Measurements from ENCODE around the gene FIBP. TPM values are rescaled to one million over a fixed set of nuclear protein-coding genes. Genes with fewer than 3 reads are reported as not detected.

FIBP gene
- total RNA-seq, 4 donors from 2014 or later, result 33.2 to 74.3 (median 48.6) TPM

DNA sequence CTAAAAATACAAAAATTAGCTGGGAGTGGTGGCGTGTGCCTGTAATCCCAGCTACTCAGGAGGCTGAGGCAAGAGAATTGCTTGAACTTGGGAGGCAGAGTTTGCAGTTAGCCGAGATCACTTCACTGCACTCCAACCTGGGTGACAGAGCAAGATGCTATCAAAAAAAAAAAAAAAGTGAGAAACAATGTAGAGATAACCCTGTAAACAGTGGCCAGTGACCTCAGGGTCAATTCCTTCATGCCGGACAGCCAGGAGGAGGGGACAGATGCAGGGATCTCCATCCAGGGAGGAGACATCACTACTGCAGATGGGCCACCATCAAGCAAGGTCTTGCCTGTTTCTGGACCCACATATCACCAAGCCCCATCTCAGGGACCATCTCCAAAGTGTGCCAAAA is 40.5 kb downstream of the FIBP start:
- peaks cover 0 to 9% (median 3%) of the 10 kb centered on the region in 4 donors for H3K9me3 ChIP-seq
- 81% methylated on average over 3 of the region's 3 CpGs for WGBS
- H3K4me3 ChIP-seq, result no peak overlapping the region
- intact Hi-C loops (cut with DNase I), result no loop called here
- DNase-seq (ENCODE audit: extremely low spot score), result no peak
- no peaks in the 10 kb centered on the region for H3K27me3 ChIP-seq
- H3K4me1 ChIP-seq, result peaks cover 0 to 8% (median 2%) of the 10 kb centered on the region in 4 donors
- TF ChIP-seq EP300 (IDR thresholded peaks at IDR 0.05), result no peak
- no peak for TF ChIP-seq POLR2A (IDR thresholded peaks at IDR 0.05; ENCODE audit: low read depth)
- TF ChIP-seq, protein P1, sequence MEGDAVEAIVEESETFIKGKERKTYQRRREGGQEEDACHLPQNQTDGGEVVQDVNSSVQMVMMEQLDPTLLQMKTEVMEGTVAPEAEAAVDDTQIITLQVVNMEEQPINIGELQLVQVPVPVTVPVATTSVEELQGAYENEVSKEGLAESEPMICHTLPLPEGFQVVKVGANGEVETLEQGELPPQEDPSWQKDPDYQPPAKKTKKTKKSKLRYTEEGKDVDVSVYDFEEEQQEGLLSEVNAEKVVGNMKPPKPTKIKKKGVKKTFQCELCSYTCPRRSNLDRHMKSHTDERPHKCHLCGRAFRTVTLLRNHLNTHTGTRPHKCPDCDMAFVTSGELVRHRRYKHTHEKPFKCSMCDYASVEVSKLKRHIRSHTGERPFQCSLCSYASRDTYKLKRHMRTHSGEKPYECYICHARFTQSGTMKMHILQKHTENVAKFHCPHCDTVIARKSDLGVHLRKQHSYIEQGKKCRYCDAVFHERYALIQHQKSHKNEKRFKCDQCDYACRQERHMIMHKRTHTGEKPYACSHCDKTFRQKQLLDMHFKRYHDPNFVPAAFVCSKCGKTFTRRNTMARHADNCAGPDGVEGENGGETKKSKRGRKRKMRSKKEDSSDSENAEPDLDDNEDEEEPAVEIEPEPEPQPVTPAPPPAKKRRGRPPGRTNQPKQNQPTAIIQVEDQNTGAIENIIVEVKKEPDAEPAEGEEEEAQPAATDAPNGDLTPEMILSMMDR (IDR thresholded peaks at IDR 0.05), result no peak
- no peak for TF ChIP-seq POLR2AphosphoS5 (IDR thresholded peaks at IDR 0.05)
- H3K27ac ChIP-seq (replicated peaks in 1 of 4), result no peak overlapping the region
- H3K36me3 ChIP-seq, result peaks cover 0 to 25% (median 24%) of the 10 kb centered on the region in 4 donors

DNA sequence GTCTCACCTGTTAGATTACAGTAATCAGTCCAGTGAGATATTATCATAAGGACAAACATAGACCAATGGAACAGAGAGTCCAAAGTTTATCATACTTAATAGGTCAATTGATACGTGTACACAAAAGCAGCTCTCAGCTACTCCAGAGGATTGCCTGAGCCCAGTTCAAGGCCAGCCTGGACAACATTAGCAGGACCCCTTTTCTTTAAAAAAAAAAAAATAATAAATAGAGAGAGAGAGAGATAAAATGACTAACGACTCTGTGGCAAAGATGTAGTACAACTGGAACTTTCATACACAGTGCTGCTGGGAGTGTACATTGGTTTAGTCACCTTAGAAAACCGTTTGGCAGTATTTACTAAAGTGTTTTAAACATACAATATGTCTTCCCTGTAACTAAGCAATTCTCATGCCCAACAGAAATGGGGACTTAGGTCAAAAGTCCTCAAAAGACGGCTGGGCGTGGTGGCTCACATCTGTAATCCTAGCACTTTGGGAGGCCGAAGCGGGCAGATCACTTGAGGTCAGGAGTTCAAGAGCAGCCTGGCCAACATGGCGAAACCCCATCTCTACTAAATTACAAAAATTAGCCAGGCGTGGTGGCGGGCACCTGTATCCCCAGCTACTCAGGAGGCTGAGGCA is 43.9 kb downstream of the FIBP start:
- no peaks in the 10 kb centered on the region for H3K4me1 ChIP-seq
- intact Hi-C loops (cut with DNase I), result no loop called here
- whole genome bisulfite sequencing, result 91% methylated on average over 10 of the region's 10 CpGs
- DNase-seq (ENCODE audit: extremely low spot score), result no peak
- H3K27ac ChIP-seq (replicated peaks in 1 of 4), result no peak overlapping the region
- no peaks in the 10 kb centered on the region for H3K27me3 ChIP-seq
- no peaks in the 10 kb centered on the region for H3K9me3 ChIP-seq
- H3K4me3 ChIP-seq, result no peak overlapping the region
- TF ChIP-seq EP300 (IDR thresholded peaks at IDR 0.05), result no peak
- no peak for TF ChIP-seq POLR2A (IDR thresholded peaks at IDR 0.05; ENCODE audit: low read depth)
- no peak for TF ChIP-seq POLR2AphosphoS5 (IDR thresholded peaks at IDR 0.05)
- TF ChIP-seq, protein P1 (IDR thresholded peaks at IDR 0.05), result no peak
- no peaks in the 10 kb centered on the region for H3K36me3 ChIP-seq

DNA sequence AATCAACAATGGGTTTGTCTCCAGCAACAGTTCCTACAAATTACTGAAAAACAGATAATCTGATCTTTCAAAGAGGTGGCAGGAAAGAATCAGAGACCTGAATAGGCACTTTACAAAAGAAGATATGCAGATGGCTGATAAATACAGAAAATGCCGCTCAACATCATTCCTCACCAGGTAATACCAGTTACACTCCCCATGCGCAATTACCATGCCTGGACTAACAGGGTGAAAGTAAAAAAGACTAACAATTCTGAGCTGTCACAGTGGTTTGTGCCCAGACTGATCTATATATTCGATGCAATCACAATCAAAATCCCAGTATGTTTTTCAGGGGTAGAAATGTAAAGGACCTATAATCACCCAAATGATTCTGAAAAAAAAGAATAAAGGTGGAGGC is 44.5 kb downstream of the FIBP start:
- no peaks in the 10 kb centered on the region for H3K27me3 ChIP-seq
- WGBS, result 98% methylated on average over 3 of the region's 3 CpGs
- no peaks in the 10 kb centered on the region for H3K9me3 ChIP-seq
- no peak overlapping the region for H3K4me3 ChIP-seq
- no peak for DNase-seq (ENCODE audit: extremely low spot score)
- no peak overlapping the region for H3K27ac ChIP-seq (replicated peaks in 1 of 4)
- no peaks in the 10 kb centered on the region for H3K36me3 ChIP-seq
- H3K4me1 ChIP-seq, result no peaks in the 10 kb centered on the region
- intact Hi-C loops (cut with DNase I), result no loop called here
- TF ChIP-seq POLR2A (IDR thresholded peaks at IDR 0.05; ENCODE audit: low read depth) (no peak), EP300 (IDR thresholded peaks at IDR 0.05) (no peak), POLR2AphosphoS5 (IDR thresholded peaks at IDR 0.05) (no peak)
- TF ChIP-seq, protein P1 (IDR thresholded peaks at IDR 0.05), result no peak

DNA sequence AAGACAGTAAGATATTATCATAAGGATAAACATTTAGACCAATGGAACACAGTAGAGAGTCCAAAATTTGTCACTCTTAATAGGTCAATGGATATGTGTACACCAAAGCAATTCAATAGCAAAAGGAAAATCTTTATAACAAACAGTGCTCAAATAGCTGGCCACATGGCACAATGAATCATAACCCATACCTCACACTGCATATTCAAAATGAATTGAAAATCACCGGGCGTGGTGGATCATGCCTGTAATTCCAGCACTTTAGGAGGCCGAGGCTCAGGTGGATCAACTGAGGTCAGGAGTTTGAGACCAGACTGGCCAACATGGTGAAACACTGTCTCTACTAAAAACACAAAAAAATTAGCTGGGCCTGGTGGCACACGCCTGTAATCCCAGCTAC is 46.1 kb downstream of the FIBP start:
- 98% methylated on average over 4 of the region's 4 CpGs for WGBS
- Histone ChIP-seq H3K4me1 (no peaks in the 10 kb centered on the region), H3K36me3 (no peaks in the 10 kb centered on the region), H3K9me3 (no peaks in the 10 kb centered on the region), H3K27ac (replicated peaks in 1 of 4) (no peak overlapping the region), H3K27me3 (no peaks in the 10 kb centered on the region), H3K4me3 (no peak overlapping the region)
- intact Hi-C loops (cut with DNase I), result no loop called here
- DNase-seq (ENCODE audit: extremely low spot score), result no peak
- TF ChIP-seq, protein P1 (IDR thresholded peaks at IDR 0.05), result no peak
- TF ChIP-seq POLR2A (IDR thresholded peaks at IDR 0.05; ENCODE audit: low read depth) (no peak), POLR2AphosphoS5 (IDR thresholded peaks at IDR 0.05) (no peak), EP300 (IDR thresholded peaks at IDR 0.05) (no peak)

DNA sequence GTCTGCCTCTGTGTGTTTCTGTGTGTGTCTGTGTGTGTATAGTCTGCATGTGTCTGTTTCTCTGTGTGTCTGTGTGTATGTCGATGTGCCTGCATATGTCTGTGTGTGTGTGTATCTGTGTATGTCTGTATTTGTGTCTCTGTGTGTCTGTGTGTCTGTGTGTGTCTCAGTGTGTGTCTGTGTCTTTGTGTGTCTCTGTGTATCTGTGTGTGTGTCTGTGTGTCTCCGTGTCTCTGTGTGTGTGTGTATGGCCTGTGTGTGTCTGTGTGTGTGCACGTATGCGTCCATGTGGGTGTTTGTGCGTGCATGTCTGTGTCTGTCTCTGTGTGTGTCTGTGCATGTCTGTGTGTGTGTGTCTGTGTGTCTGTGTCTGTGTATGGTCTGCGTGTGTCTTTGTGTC is 54.1 kb downstream of the FIBP start:
- no peak for DNase-seq (ENCODE audit: extremely low spot score)
- Histone ChIP-seq H3K27ac (replicated peaks in 1 of 4) (no peak overlapping the region), H3K27me3 (no peaks in the 10 kb centered on the region), H3K4me3 (peak overlapping the region; percentile 59 to 70 (median 63)), H3K4me1 (peaks cover 11 to 22% (median 16%) of the 10 kb centered on the region in 4 donors), H3K9me3 (no peaks in the 10 kb centered on the region), H3K36me3 (no peaks in the 10 kb centered on the region)
- intact Hi-C loops (cut with DNase I), result no loop called here
- 40% methylated on average over 6 of the region's 6 CpGs for WGBS
- TF ChIP-seq POLR2AphosphoS5 (IDR thresholded peaks at IDR 0.05) (no peak), POLR2A (IDR thresholded peaks at IDR 0.05; ENCODE audit: low read depth) (no peak), EP300 (IDR thresholded peaks at IDR 0.05) (no peak)
- TF ChIP-seq, protein P1 (IDR thresholded peaks at IDR 0.05), result no peak
